Mesothelial cell of epicardium (in vitro differentiated cells): ENCODE results near the gene DCAF10. TPM values are rescaled to one million over a fixed set of nuclear protein-coding genes. Genes with fewer than 3 reads are reported as not detected.

Experiments used
- DNase-seq, 2 experiments: peaks; one replicate each; pipeline ENCODE4 v3.0.0; 2021; ENCODE audit warnings: low spot score in 2 of 2; ENCODE audit not compliant: unreplicated experiment in 2 of 2
- H3K27ac Mint-ChIP-seq: 2 replicates; pipeline ENCODE4 v1.8.0; 2021; ENCODE audit warnings: mixed read lengths
- H3K27me3 Mint-ChIP-seq: 2 replicates; pipeline ENCODE4 v1.8.0; 2021; ENCODE audit warnings: low read depth, mixed read lengths
- H3K36me3 Mint-ChIP-seq: 2 replicates; pipeline ENCODE4 v1.8.0; 2021; ENCODE audit warnings: mixed read lengths
- H3K4me1 Mint-ChIP-seq: 2 replicates; pipeline ENCODE4 v1.8.0; 2021; ENCODE audit warnings: mixed read lengths
- H3K4me3 Mint-ChIP-seq: 2 replicates; pipeline ENCODE4 v1.8.0; 2021; ENCODE audit warnings: mild to moderate bottlenecking, moderate library complexity, mixed read lengths
- H3K9me3 Mint-ChIP-seq: 2 replicates; pipeline ENCODE4 v1.8.0; 2021; ENCODE audit warnings: mixed read lengths
- CTCF ChIP-seq: fragments of 200-600 bp; sonication (generic); IDR thresholded peaks from one replicate; pipeline ENCODE4 v1.5.0; 2021; ENCODE audit warnings: antibody characterized with exemption; ENCODE audit not compliant: unreplicated experiment
- total RNA-seq: library from RNA; stranded (reverse); gene quantifications from 3 replicates; pipeline ENCODE4 v1.2.1, GENCODE V29; 2021

DCAF10 gene
- total RNA-seq, 1 donor from 2014 or later, result 30.9 TPM

GRCh38 chr9:37899041-37899440 lies 98.4 kb downstream of the DCAF10 start:
- H3K27me3 Mint-ChIP-seq, result no peaks in the 10 kb centered on the region
- H3K27ac Mint-ChIP-seq, result no peak overlapping the region
- no peak for DNase-seq

GRCh38 chr9:37902131-37902530 lies 101.5 kb downstream of the DCAF10 start:
- no peak for TF ChIP-seq CTCF
- no peaks in the 10 kb centered on the region for H3K9me3 Mint-ChIP-seq
- peaks cover 22% of the 10 kb centered on the region for H3K4me1 Mint-ChIP-seq
- no peaks in the 10 kb centered on the region for H3K27me3 Mint-ChIP-seq
- H3K36me3 Mint-ChIP-seq, result peaks cover 13% of the 10 kb centered on the region
- no peak for DNase-seq
- H3K27ac Mint-ChIP-seq, result no peak overlapping the region
- no peak overlapping the region for H3K4me3 Mint-ChIP-seq

More at GRCh38 chr9:37899041-37899440, 98.4 kb downstream of the DCAF10 start:
- H3K36me3 Mint-ChIP-seq, result peaks cover 27% of the 10 kb centered on the region
- no peak overlapping the region for H3K4me3 Mint-ChIP-seq
- no peak for TF ChIP-seq CTCF
- no peaks in the 10 kb centered on the region for H3K9me3 Mint-ChIP-seq
- peaks cover 11% of the 10 kb centered on the region for H3K4me1 Mint-ChIP-seq

GRCh38 chr9:37902796-37903646 lies 102.4 kb downstream of the DCAF10 start:
- TF ChIP-seq CTCF, result no peak
- Mint-ChIP-seq H3K4me1 (peaks cover 22% of the 10 kb centered on the region), H3K36me3 (peaks cover 8% of the 10 kb centered on the region), H3K27ac (peak overlapping the region; percentile 74), H3K27me3 (no peaks in the 10 kb centered on the region), H3K4me3 (peak overlapping the region; percentile 84), H3K9me3 (no peaks in the 10 kb centered on the region)
- no peak for DNase-seq

GRCh38 chr9:37903647-37904444 lies 103.2 kb downstream of the DCAF10 start, which contains the start of gene SLC25A51:
SLC25A51 (minus strand) TSS chr9:37904127; CDS start chr9:37888550, 15,577 bp downstream.
- Mint-ChIP-seq H3K4me1 (peaks cover 22% of the 10 kb centered on the region), H3K9me3 (no peaks in the 10 kb centered on the region), H3K27me3 (no peaks in the 10 kb centered on the region), H3K36me3 (peaks cover 6% of the 10 kb centered on the region), H3K4me3 (peak within 1 kb of the TSS; percentile 84), H3K27ac (peak within 1 kb of the TSS; percentile 93)
- peak; percentile 82 for TF ChIP-seq CTCF
- peak; percentile 86 to 98 for DNase-seq

GRCh38 chr9:37904445-37905130 lies 104.0 kb downstream of the DCAF10 start:
- H3K9me3 Mint-ChIP-seq, result no peaks in the 10 kb centered on the region
- peak overlapping the region; percentile 93 for H3K27ac Mint-ChIP-seq
- peaks cover 22% of the 10 kb centered on the region for H3K4me1 Mint-ChIP-seq
- peak; percentile 3 for TF ChIP-seq CTCF
- DNase-seq, result no peak
- H3K4me3 Mint-ChIP-seq, result peak overlapping the region; percentile 84
- peaks cover 3% of the 10 kb centered on the region for H3K36me3 Mint-ChIP-seq
- no peaks in the 10 kb centered on the region for H3K27me3 Mint-ChIP-seq
